Osteoblast (primary cell): ENCODE measurements around the gene FBXW11. TPM values are rescaled to one million over a fixed set of nuclear protein-coding genes. Genes with fewer than 3 reads are reported as not detected.

Experiments used
- DNase-seq: peaks from one replicate; pipeline ENCODE4 v3.0.0; 2011; ENCODE audit warnings: low spot score, mixed read lengths; ENCODE audit not compliant: insufficient read length; ENCODE audit errors: missing footprints
- H2AFZ ChIP-seq: 2 replicates; pipeline ENCODE4 v1.6.0; 2011; ENCODE audit warnings: mild to moderate bottlenecking, low read length
- H3K27ac ChIP-seq: 2 replicates; pipeline ENCODE4 v1.5.1; 2011; ENCODE audit warnings: mild to moderate bottlenecking, low read depth, low read length, moderate library complexity
- H3K27me3 ChIP-seq: 2 replicates; pipeline ENCODE4 v1.6.0; 2012; ENCODE audit warnings: mild to moderate bottlenecking, control low read depth, inconsistent platforms, low read length, moderate library complexity; ENCODE audit not compliant: insufficient read depth
- H3K36me3 ChIP-seq: 2 replicates; pipeline ENCODE4 v1.5.1; 2011; ENCODE audit warnings: mild to moderate bottlenecking, low read length, control low read depth, moderate library complexity; ENCODE audit not compliant: insufficient read depth
- H3K4me1 ChIP-seq: 2 replicates; pipeline ENCODE4 v1.5.1; 2011; ENCODE audit warnings: mild to moderate bottlenecking, low read length, control low read depth, moderate library complexity; ENCODE audit not compliant: insufficient read depth
- H3K4me2 ChIP-seq: 2 replicates; pipeline ENCODE4 v1.6.0; 2011; ENCODE audit warnings: mild to moderate bottlenecking, low read length; ENCODE audit not compliant: insufficient read depth
- H3K4me3 ChIP-seq: fragments of 200-600 bp; sonication (generic); 3 replicates; pipeline ENCODE4 v1.5.1; 2012; ENCODE audit warnings: mild to moderate bottlenecking, low read length, inconsistent platforms; ENCODE audit not compliant: insufficient read depth
- H3K79me2 ChIP-seq: 2 replicates; pipeline ENCODE4 v1.6.0; 2012; ENCODE audit warnings: mild to moderate bottlenecking, low read length, control low read depth, inconsistent platforms; ENCODE audit not compliant: insufficient read depth
- H3K9me3 ChIP-seq: 2 replicates; pipeline ENCODE4 v1.5.1; 2011; ENCODE audit warnings: low read depth, low read length, control low read depth
- H4K20me1 ChIP-seq: 2 replicates; pipeline ENCODE4 v1.6.0; 2012; ENCODE audit warnings: mild to moderate bottlenecking, low read length, control low read depth; ENCODE audit not compliant: insufficient read depth
- total RNA-seq: library from RNA; depleted of rRNA; stranded (reverse); fragments of >200 nt; gene quantifications from 2 replicates; pipeline ENCODE4 v1.2.3, GENCODE V29; 2012
- TF ChIP-seq, protein P1 (sequence below): IDR thresholded peaks from 2 replicates; pipeline ENCODE4 v1.5.1; 2011; ENCODE audit warnings: mild to moderate bottlenecking, low read depth, low read length, moderate library complexity; ENCODE audit errors: extremely low read depth

Gene FBXW11
- total RNA-seq, result 72.5 and 76.7 TPM in 2 replicates

DNA sequence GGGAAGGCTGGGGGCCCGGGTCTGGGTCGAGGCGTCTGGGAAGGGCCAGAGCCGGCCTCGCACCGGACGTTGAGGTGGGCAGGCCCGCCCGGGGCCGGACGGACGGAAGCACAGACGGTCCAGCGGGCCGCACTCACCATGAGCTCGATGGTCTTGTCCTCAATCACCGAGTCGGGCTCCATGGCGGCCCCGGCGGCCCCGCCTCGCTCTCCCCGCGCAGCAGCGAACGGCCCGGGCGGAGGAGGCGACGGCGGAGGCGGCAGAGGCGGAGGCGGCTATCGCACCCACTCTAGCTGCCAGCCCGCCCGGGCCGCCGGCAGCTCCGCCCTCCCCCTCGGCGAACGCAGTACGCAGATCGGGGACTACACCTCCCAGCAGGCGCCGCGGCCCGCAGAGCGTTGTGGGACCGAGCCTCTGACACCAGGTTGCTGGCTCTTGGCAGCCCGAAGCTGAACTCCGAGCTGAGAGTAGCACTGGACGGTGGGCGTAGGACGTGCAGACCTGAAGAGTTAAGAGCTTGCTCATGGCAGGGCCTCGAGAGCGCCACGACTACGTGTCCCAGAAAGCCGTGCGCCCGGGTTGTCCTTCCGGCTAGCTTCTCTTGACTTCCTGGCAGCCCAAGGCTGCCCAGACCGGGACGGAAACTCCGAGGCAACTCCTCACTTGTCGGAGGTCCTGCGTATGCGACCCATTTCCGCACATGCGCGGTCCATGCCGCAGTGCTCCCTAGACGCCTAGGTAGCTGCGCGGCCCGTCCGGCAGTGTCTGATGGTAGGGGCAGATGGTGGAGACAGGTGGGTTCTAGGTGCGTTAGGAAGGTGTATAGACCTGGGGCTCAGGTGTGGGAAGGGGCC is at the start of gene FBXW11:
Gene FBXW11 (minus strand): TSS at position 318 of the 854 bp plus-strand sequence. CDS start 136 bp downstream, at position 182.
- H3K79me2 ChIP-seq, result peaks cover 53% of the 10 kb centered on the region
- TF ChIP-seq, protein P1, sequence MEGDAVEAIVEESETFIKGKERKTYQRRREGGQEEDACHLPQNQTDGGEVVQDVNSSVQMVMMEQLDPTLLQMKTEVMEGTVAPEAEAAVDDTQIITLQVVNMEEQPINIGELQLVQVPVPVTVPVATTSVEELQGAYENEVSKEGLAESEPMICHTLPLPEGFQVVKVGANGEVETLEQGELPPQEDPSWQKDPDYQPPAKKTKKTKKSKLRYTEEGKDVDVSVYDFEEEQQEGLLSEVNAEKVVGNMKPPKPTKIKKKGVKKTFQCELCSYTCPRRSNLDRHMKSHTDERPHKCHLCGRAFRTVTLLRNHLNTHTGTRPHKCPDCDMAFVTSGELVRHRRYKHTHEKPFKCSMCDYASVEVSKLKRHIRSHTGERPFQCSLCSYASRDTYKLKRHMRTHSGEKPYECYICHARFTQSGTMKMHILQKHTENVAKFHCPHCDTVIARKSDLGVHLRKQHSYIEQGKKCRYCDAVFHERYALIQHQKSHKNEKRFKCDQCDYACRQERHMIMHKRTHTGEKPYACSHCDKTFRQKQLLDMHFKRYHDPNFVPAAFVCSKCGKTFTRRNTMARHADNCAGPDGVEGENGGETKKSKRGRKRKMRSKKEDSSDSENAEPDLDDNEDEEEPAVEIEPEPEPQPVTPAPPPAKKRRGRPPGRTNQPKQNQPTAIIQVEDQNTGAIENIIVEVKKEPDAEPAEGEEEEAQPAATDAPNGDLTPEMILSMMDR, result no peak

DNA sequence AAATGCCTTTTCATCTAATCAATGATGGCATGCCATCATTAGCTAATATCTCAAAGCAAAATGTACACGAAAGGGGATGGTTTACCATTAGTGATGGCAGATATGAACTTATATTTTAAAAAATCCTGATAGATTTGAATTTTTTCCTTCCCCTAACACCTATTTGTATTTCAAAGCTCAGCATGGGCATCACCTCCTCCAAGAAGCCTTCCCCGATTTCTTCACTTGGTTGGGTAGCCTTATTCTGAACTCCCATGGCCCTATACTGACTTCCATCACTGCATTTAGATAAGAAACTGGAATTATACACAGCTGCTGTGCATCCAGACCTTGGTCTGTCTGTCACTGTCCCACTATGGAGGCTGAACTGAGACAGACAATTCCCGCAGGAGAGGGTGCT is 49.6 kb upstream of the FBXW11 start:
- no peaks in the 10 kb centered on the region for H4K20me1 ChIP-seq
- TF ChIP-seq, protein P1, result no peak
- H3K27ac ChIP-seq, result no peak overlapping the region
- no peak overlapping the region for H3K4me2 ChIP-seq
- peaks cover 33% of the 10 kb centered on the region for H3K36me3 ChIP-seq
- peak; percentile 31 for DNase-seq
- peaks cover 15% of the 10 kb centered on the region for H3K4me1 ChIP-seq
- H3K9me3 ChIP-seq, result no peaks in the 10 kb centered on the region
- no peak overlapping the region for H2AFZ ChIP-seq
- H3K79me2 ChIP-seq, result no peaks in the 10 kb centered on the region
- no peak overlapping the region for H3K4me3 ChIP-seq
- no peaks in the 10 kb centered on the region for H3K27me3 ChIP-seq

More for the DNA sequence above, at the start of gene FBXW11:
- Histone ChIP-seq H3K4me2 (peak within 1 kb of the TSS; percentile 94), H3K27ac (peak within 1 kb of the TSS; percentile 91), H3K27me3 (no peaks in the 10 kb centered on the region), H3K36me3 (no peaks in the 10 kb centered on the region), H4K20me1 (peaks cover 38% of the 10 kb centered on the region), H3K4me3 (peak within 1 kb of the TSS; percentile 84), H2AFZ (peak within 1 kb of the TSS; percentile 95), H3K9me3 (no peaks in the 10 kb centered on the region), H3K4me1 (peaks cover 53% of the 10 kb centered on the region)
- peak; percentile 96 for DNase-seq

DNA sequence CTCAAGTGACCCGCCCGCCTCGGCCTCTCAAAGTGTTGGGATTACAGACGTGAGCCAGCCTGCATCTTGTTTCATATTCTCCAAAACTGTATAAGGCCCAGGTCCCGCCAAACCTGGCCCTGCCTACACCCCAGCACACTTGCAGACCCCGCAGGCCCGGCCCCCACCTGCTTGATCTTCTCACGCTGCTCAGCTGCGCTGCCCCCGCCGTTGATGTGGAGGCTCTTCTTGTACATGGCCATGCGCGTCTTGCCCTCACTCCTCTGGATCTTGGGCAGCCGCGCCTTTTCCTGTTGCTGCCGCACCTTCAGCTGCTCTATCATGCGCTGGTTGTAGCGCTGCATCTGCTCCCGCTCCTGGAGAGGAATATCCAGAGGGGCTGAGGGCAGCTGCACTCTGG is 49.0 kb upstream of the FBXW11 start:
- no peaks in the 10 kb centered on the region for H3K9me3 ChIP-seq
- peaks cover 15% of the 10 kb centered on the region for H3K4me1 ChIP-seq
- no peaks in the 10 kb centered on the region for H4K20me1 ChIP-seq
- peaks cover 32% of the 10 kb centered on the region for H3K36me3 ChIP-seq
- H3K27ac ChIP-seq, result no peak overlapping the region
- H3K4me2 ChIP-seq, result no peak overlapping the region
- DNase-seq, result no peak
- H2AFZ ChIP-seq, result no peak overlapping the region
- no peaks in the 10 kb centered on the region for H3K79me2 ChIP-seq
- TF ChIP-seq, protein P1, result no peak
- no peaks in the 10 kb centered on the region for H3K27me3 ChIP-seq
- no peak overlapping the region for H3K4me3 ChIP-seq

- no peak overlapping the region for H3K27ac ChIP-seq
- peaks cover 29% of the 10 kb centered on the region for H3K36me3 ChIP-seq
- no peaks in the 10 kb centered on the region for H4K20me1 ChIP-seq
- H3K4me3 ChIP-seq, result no peak overlapping the region
- TF ChIP-seq, protein P1, result no peak
- peak; percentile 53 for DNase-seq
- peaks cover 15% of the 10 kb centered on the region for H3K4me1 ChIP-seq
- H3K27me3 ChIP-seq, result no peaks in the 10 kb centered on the region
- no peaks in the 10 kb centered on the region for H3K79me2 ChIP-seq
- no peak overlapping the region for H2AFZ ChIP-seq
- no peaks in the 10 kb centered on the region for H3K9me3 ChIP-seq
- H3K4me2 ChIP-seq, result no peak overlapping the region
These were observed 48.2 kb upstream of the FBXW11 start for GRCh38 chr5:172054611-172055153.
